GM12878 (cell line): ENCODE results near the gene PRKAG3. TPM values are rescaled to one million over a fixed set of nuclear protein-coding genes. Genes with fewer than 3 reads are reported as not detected.

Source experiments
- ATAC-seq: fragments of 200-7000 bp; cut with Tn5 transposase; 3 replicates; pipeline ENCODE4 v1.9.1; 2020; ENCODE audit warnings: mild to moderate bottlenecking, moderate library complexity
- BruUV-seq: library from RNA; stranded (reverse); fragments of 400-500 nt; replicated peaks from 2 replicates; lab custom pipeline; 2021; lab: Mats Ljungman, UMichigan
- CTCF ChIA-PET: fragments of 300-600 bp; sonication (Branson Sonifier 250); formaldehyde crosslinking; extraction: SDS; loops from one replicate; lab custom pipeline; 2021; ENCODE audit warnings: inconsistent platforms; lab: Yijun Ruan, JAX
- POLR2A ChIA-PET: fragments of 350-600 bp; formaldehyde crosslinking; extraction: SDS; loops from one replicate; lab custom pipeline; 2021; ENCODE audit warnings: inconsistent platforms; lab: Charles Lee
- RAD21 ChIA-PET: fragments of 300-600 bp; sonication (Branson Sonifier 250); formaldehyde crosslinking; loops from one replicate; lab custom pipeline; 2023; ENCODE audit warnings: antibody characterized with exemption; ENCODE audit not compliant: unreplicated experiment; lab: Charles Lee
- SMC1A ChIA-PET: fragments of 300-600 bp; sonication (Branson Sonifier 250); formaldehyde crosslinking; loops from one replicate; lab custom pipeline; 2023; ENCODE audit not compliant: unreplicated experiment, uncharacterized antibody; lab: Charles Lee
- DNase-seq: peaks from one replicate; pipeline ENCODE4 v3.0.0-alpha.2; 2011; ENCODE audit warnings: low read depth, low spot score
- FAIRE-seq: peaks from 3 replicates; lab custom pipeline; 2011; peaks lifted over from hg19 to GRCh38; lab: Jason Lieb, UNC
- H2AFZ ChIP-seq: 2 replicates; pipeline ENCODE4 v1.6.0; 2011; ENCODE audit warnings: low read depth, low read length, control low read depth; ENCODE audit not compliant: control insufficient read depth
- H3K27ac ChIP-seq: 2 replicates; pipeline ENCODE4 v1.5.1; 2011; ENCODE audit warnings: control low read depth; ENCODE audit not compliant: control insufficient read depth, insufficient read depth
- H3K27me3 ChIP-seq, 2 experiments: replicated peaks in 1 of 2; 2 replicates each; pipeline versions ENCODE4 v1.6.0 to v1.6.1; 2011; ENCODE audit warnings: low read length in 1 of 2; ENCODE audit not compliant: control insufficient read depth in 2 of 2, insufficient read depth in 2 of 2
- H3K36me3 ChIP-seq, 2 experiments: 2 replicates each; pipeline ENCODE4 v1.5.1; 2011; ENCODE audit warnings: low read length in 1 of 2; ENCODE audit not compliant: control insufficient read depth in 2 of 2, insufficient read depth in 2 of 2
- H3K4me1 ChIP-seq: 2 replicates; pipeline ENCODE4 v1.6.1; 2011; ENCODE audit warnings: mild to moderate bottlenecking, low read length, moderate library complexity, mixed read lengths; ENCODE audit not compliant: control insufficient read depth, insufficient read depth
- H3K4me2 ChIP-seq: 2 replicates; pipeline ENCODE4 v1.6.0; 2011; ENCODE audit warnings: control low read depth; ENCODE audit not compliant: control insufficient read depth, insufficient read depth
- H3K4me3 ChIP-seq: fragments of 200-600 bp; sonication (generic); 2 replicates; pipeline ENCODE4 v1.5.1; 2016
- H3K79me2 ChIP-seq: 2 replicates; pipeline ENCODE4 v1.6.0; 2011; ENCODE audit warnings: low read length; ENCODE audit not compliant: control insufficient read depth, insufficient read depth
- H3K9ac ChIP-seq: 2 replicates; pipeline ENCODE4 v1.8.0; 2011; ENCODE audit warnings: low read length, control low read depth, mixed read lengths; ENCODE audit not compliant: control insufficient read depth, insufficient read depth
- H3K9me3 ChIP-seq: replicated peaks from 3 replicates; pipeline ENCODE4 v1.5.1; 2011; ENCODE audit warnings: mild to moderate bottlenecking, low read length; ENCODE audit not compliant: control insufficient read depth, insufficient read depth
- H4K20me1 ChIP-seq: 2 replicates; pipeline ENCODE4 v1.6.0; 2011; ENCODE audit not compliant: control insufficient read depth, insufficient read depth
- BMI1 ChIP-seq: fragments of 450-650 bp; IDR thresholded peaks from 2 replicates; pipeline ENCODE4 v1.6.1; 2016; ENCODE audit warnings: mild to moderate bottlenecking, moderate library complexity, borderline replicate concordance
- CBX3 ChIP-seq: fragments of 200-600 bp; sonication (generic); IDR thresholded peaks from 2 replicates; pipeline ENCODE4 v1.6.1; 2016; ENCODE audit warnings: low read depth, borderline replicate concordance
- GABPA ChIP-seq: IDR thresholded peaks from 2 replicates; pipeline ENCODE4 v1.6.1; 2014; ENCODE audit warnings: antibody characterized with exemption, low read depth, mild to moderate bottlenecking, inconsistent platforms
- MXI1 ChIP-seq: fragments of 150-350 bp; IDR thresholded peaks from 2 replicates; pipeline ENCODE4 v1.6.1; 2011; ENCODE audit warnings: low read depth, mild to moderate bottlenecking, inconsistent platforms, low read length, improper control_type of control experiment
- MYB ChIP-seq: fragments of 150-350 bp; IDR thresholded peaks from 2 replicates; pipeline ENCODE4 v1.6.1; 2014; ENCODE audit warnings: mild to moderate bottlenecking, low read depth, low read length, borderline replicate concordance
- PAX5 ChIP-seq: IDR thresholded peaks from 2 replicates; pipeline ENCODE4 v1.6.1; 2011; ENCODE audit warnings: low read depth, low read length, borderline replicate concordance
- RBBP5 ChIP-seq: fragments of 200-600 bp; sonication (generic); conservative IDR thresholded peaks from 2 replicates; pipeline ENCODE4 v1.6.1; 2016
- RFX5 ChIP-seq: IDR thresholded peaks from 2 replicates; pipeline ENCODE4 v1.6.1; 2011; ENCODE audit warnings: low read depth, low read length, improper control_type of control experiment
- SMAD1 ChIP-seq: fragments of 450-650 bp; IDR thresholded peaks from 2 replicates; pipeline ENCODE4 v1.6.1; 2018; ENCODE audit warnings: mild to moderate bottlenecking, low read depth; ENCODE audit not compliant: partially characterized antibody
- ZSCAN29 ChIP-seq: fragments of 450-650 bp; IDR thresholded peaks from 2 replicates; pipeline ENCODE4 v1.6.1; 2017; ENCODE audit warnings: mild to moderate bottlenecking, moderate library complexity
- WGBS: methylation state at CpG from one replicate; pipeline ENCODE4 v1.1.6; 2016; ENCODE audit warnings: low lambda C conversion rate; ENCODE audit not compliant: insufficient replicate concordance, insufficient coverage; ENCODE audit errors: missing lambda C conversion rate; 5-methylcytosine and 5-hydroxymethylcytosine counted together
- in situ Hi-C: fragments of 300-500 bp; cut with MboI; formaldehyde crosslinking; loops from 9 replicates; pipeline ENCODE4 v1.14.3; 2018; ENCODE audit warnings: mixed read lengths
- intact Hi-C: fragments of 100-400 bp; cut with micrococcal nuclease; formaldehyde crosslinking; loops from one replicate; pipeline ENCODE4 v1.14.2; 2022; ENCODE audit not compliant: unreplicated experiment
- polyA plus RNA-seq, 11 experiments: library from polyadenylated mRNA; depleted of rRNA in 4 of 11; unstranded in 6 of 11; stranded (reverse) in 5 of 11; fragments of >200 nt; fragmentation: Nextera tagmentation in 4 of 11; fragmentation: Illumina TruSeq in 1 of 11; extraction: Ambion mirVana in 4 of 11; extraction: Trizol in 1 of 11; gene quantifications; 1 replicate in 1 of 11; 2 replicates in 10 of 11; pipeline versions ENCODE4 v1.2.1 to v1.2.3, GENCODE V29; 2011 to 2016; ENCODE audit warnings: inconsistent platforms in 2 of 11, missing spikeins in 2 of 11, low read depth in 1 of 11
- total RNA-seq, 4 experiments: library from RNA; depleted of rRNA in 3 of 4; stranded (reverse); fragments of >200 nt in 3 of 4; fragmentation: Illumina TruSeq in 1 of 4; extraction: Trizol in 1 of 4; gene quantifications; 2 replicates each; pipeline versions ENCODE4 v1.2.1 to v1.2.3, GENCODE V29; 2013 to 2021
- TF ChIP-seq, protein P1 (sequence below): IDR thresholded peaks from 2 replicates; pipeline ENCODE4 v1.6.1; 2011; ENCODE audit warnings: mild to moderate bottlenecking, low read depth, low read length, moderate library complexity; ENCODE audit not compliant: insufficient replicate concordance
- TF ChIP-seq, protein P2 (sequence below): fragments of 450-650 bp; formaldehyde crosslinking; IDR thresholded peaks from 2 replicates; pipeline ENCODE4 v1.4.0; 2020; ENCODE audit warnings: mild to moderate bottlenecking, moderate library complexity
- TF ChIP-seq, protein P3 (sequence below): IDR thresholded peaks from 2 replicates; pipeline ENCODE4 v1.6.1; 2012; ENCODE audit warnings: low read depth, low read length, improper control_type of control experiment
- TF ChIP-seq, protein P4 (sequence below): fragments of 450-650 bp; IDR thresholded peaks from 2 replicates; pipeline ENCODE4 v1.6.1; 2017; ENCODE audit warnings: borderline replicate concordance
- TF ChIP-seq, protein P5 (sequence below), 3 experiments: IDR thresholded peaks in 2 of 3; conservative IDR thresholded peaks in 1 of 3; 2 replicates each; pipeline ENCODE4 v1.5.1; 2011; ENCODE audit warnings: low read depth in 3 of 3, low read length in 3 of 3, mild to moderate bottlenecking in 3 of 3, control low read depth in 2 of 3, moderate library complexity in 2 of 3, inconsistent platforms in 1 of 3, mixed read lengths in 1 of 3; ENCODE audit not compliant: control insufficient read depth in 2 of 3, insufficient read depth in 1 of 3; ENCODE audit errors: extremely low read depth in 1 of 3

PRKAG3 gene
- total and polyA plus RNA-seq, 10 of the 15 experiments (the other 5 are each of a cell fraction or from before 2014, with no cell fraction given) = 0.04 to 0.12 (median 0.06) TPM; not detected in 7

DNA sequence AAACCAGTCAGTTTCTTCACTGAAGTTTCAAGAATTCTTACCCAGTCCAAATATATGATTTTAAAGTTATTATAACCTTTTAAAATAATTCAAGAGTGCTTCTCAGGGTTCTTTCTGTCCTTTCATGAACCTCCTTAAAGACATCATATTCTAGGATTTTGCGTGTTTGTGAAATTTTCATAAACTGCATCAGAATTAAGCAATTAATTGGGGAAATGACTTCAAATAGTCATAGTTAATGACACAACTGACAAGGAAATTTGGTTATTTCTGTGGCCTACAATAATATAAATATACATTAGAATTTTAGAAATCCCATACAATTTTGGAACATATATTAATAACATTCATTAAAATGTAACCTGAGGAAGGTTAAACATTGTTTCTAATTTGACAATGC, 39.2 kb downstream of the PRKAG3 start:
- H3K4me3 ChIP-seq = no peak overlapping the region
- WGBS = 35% methylated on average over 1 of the region's 1 CpG
- no peaks in the 10 kb centered on the region for H3K79me2 ChIP-seq
- H3K4me1 ChIP-seq = no peaks in the 10 kb centered on the region
- FAIRE-seq (no peak), ATAC-seq (no peak), DNase-seq (no peak)
- in situ Hi-C loops (no loop called here), intact Hi-C loops (no loop called here)
- H3K4me2 ChIP-seq = no peak overlapping the region
- no peak overlapping the region for H2AFZ ChIP-seq
- H4K20me1 ChIP-seq = no peaks in the 10 kb centered on the region
- ChIA-PET CTCF (no interaction called here), SMC1A (no interaction called here), RAD21 (no interaction called here), POLR2A (no interaction called here)
- no peak overlapping the region for H3K9ac ChIP-seq
- BruUV-seq = no TSS peak
- H3K27ac ChIP-seq = no peak overlapping the region
- no peaks in the 10 kb centered on the region for H3K27me3 ChIP-seq
- H3K36me3 ChIP-seq = no peaks in the 10 kb centered on the region
- no peaks in the 10 kb centered on the region for H3K9me3 ChIP-seq
- TF ChIP-seq PAX5 (no peak), MXI1 (no peak), RBBP5 (no peak), MYB (no peak), SMAD1 (no peak), BMI1 (no peak), GABPA (no peak), CBX3 (no peak), ZSCAN29 (no peak), RFX5 (no peak)
- TF ChIP-seq, protein P1, sequence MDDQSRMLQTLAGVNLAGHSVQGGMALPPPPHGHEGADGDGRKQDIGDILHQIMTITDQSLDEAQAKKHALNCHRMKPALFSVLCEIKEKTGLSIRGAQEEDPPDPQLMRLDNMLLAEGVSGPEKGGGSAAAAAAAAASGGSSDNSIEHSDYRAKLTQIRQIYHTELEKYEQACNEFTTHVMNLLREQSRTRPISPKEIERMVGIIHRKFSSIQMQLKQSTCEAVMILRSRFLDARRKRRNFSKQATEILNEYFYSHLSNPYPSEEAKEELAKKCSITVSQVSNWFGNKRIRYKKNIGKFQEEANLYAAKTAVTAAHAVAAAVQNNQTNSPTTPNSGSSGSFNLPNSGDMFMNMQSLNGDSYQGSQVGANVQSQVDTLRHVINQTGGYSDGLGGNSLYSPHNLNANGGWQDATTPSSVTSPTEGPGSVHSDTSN = no peak
- TF ChIP-seq, protein P2, sequence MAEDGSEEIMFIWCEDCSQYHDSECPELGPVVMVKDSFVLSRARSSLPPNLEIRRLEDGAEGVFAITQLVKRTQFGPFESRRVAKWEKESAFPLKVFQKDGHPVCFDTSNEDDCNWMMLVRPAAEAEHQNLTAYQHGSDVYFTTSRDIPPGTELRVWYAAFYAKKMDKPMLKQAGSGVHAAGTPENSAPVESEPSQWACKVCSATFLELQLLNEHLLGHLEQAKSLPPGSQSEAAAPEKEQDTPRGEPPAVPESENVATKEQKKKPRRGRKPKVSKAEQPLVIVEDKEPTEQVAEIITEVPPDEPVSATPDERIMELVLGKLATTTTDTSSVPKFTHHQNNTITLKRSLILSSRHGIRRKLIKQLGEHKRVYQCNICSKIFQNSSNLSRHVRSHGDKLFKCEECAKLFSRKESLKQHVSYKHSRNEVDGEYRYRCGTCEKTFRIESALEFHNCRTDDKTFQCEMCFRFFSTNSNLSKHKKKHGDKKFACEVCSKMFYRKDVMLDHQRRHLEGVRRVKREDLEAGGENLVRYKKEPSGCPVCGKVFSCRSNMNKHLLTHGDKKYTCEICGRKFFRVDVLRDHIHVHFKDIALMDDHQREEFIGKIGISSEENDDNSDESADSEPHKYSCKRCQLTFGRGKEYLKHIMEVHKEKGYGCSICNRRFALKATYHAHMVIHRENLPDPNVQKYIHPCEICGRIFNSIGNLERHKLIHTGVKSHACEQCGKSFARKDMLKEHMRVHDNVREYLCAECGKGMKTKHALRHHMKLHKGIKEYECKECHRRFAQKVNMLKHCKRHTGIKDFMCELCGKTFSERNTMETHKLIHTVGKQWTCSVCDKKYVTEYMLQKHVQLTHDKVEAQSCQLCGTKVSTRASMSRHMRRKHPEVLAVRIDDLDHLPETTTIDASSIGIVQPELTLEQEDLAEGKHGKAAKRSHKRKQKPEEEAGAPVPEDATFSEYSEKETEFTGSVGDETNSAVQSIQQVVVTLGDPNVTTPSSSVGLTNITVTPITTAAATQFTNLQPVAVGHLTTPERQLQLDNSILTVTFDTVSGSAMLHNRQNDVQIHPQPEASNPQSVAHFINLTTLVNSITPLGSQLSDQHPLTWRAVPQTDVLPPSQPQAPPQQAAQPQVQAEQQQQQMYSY (CRISPR knock-in tag) = no peak
- TF ChIP-seq, protein P3, sequence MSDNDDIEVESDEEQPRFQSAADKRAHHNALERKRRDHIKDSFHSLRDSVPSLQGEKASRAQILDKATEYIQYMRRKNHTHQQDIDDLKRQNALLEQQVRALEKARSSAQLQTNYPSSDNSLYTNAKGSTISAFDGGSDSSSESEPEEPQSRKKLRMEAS = no peak
- TF ChIP-seq, protein P4, sequence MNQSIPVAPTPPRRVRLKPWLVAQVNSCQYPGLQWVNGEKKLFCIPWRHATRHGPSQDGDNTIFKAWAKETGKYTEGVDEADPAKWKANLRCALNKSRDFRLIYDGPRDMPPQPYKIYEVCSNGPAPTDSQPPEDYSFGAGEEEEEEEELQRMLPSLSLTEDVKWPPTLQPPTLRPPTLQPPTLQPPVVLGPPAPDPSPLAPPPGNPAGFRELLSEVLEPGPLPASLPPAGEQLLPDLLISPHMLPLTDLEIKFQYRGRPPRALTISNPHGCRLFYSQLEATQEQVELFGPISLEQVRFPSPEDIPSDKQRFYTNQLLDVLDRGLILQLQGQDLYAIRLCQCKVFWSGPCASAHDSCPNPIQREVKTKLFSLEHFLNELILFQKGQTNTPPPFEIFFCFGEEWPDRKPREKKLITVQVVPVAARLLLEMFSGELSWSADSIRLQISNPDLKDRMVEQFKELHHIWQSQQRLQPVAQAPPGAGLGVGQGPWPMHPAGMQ = no peak
- TF ChIP-seq, protein P5, sequence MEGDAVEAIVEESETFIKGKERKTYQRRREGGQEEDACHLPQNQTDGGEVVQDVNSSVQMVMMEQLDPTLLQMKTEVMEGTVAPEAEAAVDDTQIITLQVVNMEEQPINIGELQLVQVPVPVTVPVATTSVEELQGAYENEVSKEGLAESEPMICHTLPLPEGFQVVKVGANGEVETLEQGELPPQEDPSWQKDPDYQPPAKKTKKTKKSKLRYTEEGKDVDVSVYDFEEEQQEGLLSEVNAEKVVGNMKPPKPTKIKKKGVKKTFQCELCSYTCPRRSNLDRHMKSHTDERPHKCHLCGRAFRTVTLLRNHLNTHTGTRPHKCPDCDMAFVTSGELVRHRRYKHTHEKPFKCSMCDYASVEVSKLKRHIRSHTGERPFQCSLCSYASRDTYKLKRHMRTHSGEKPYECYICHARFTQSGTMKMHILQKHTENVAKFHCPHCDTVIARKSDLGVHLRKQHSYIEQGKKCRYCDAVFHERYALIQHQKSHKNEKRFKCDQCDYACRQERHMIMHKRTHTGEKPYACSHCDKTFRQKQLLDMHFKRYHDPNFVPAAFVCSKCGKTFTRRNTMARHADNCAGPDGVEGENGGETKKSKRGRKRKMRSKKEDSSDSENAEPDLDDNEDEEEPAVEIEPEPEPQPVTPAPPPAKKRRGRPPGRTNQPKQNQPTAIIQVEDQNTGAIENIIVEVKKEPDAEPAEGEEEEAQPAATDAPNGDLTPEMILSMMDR (IDR thresholded peaks at IDR 0.05 in 2 of 3, conservative IDR thresholded peaks at IDR 0.05 in 1 of 3; ENCODE audit: control insufficient read depth in 2 of 3, extremely low read depth in 1 of 3, insufficient read depth in 1 of 3, low read depth in 3 of 3, low read length in 3 of 3) = no peak
